Measurements from ENCODE around the gene REEP2.
"Not testable (repeated sequence)": the region's sequence is repeated elsewhere in the genome, so short reads cannot be mapped to it uniquely, and the experiment has no call there.

Gene REEP2

DNA sequence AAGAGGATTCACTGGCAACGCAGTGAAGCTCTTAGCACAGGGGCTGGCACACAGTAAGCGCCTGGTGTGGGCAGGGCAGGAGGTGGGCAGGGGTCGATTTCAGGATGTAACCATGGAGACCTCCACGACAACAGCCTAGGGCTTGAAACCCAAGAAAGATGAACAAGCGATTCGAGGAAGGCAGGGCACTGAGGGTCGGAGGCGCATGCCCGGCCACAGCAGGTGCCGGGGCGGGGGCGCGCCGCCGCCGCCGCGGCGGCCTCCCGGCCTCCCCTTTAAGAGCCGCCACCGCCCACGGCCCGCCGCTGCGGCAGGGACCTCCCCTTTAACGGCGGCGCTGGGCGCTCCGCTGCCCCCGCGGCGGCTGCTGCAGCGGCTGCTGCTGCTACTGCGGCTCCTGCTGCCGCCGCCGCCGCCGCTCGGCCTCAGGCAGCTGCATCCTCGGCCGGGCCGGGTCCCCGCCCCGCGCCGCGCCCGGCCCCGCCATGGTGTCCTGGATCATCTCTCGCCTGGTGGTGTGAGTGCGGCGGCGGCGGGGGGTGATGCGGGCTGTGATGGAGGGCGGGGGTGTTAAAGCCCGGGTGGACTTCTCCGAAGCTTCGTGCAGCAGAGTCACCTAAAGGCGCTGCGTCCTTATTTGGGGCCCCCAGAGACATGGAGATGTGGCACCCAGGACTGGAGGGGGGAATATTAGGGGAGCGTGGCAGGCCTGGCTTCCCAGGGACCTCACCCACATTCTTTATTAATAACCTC lies at the start of gene REEP2:
Gene REEP2, plus strand, starts transcription at position 334 of the 753 bp plus-strand sequence. Its CDS starts 152 bp downstream, at position 486.
- peak; percentile 77 to 84 for DNase-seq

- no peak for DNase-seq
These were observed 49.5 kb upstream of the REEP2 start for GRCh38 chr5:138389332-138389731.

- DNase-seq, result not testable (repeated sequence)
These were observed 48.9 kb upstream of the REEP2 start for GRCh38 chr5:138389911-138390310.

GRCh38 chr5:138391859-138392386 lies 46.9 kb upstream of the REEP2 start:
- DNase-seq, result no peak

DNA sequence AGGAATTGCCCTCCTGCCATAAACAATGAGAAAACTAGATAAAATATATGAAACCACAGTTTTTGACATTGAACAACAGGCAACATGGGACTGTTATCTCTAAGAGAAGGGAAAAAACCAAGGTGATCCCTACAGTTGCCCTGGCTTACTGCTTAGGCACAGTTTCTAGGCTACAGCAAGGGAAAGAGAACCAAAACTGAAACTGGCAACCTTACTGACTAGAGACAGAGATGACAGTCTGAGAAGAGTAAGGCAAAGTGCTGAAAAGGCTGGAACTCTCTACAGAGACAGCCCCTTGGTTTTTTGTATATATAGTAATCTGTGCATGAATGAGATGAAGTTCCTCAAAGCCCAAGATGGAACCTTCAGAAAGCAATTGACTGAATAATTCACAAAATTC lies 36.2 kb upstream of the REEP2 start:
- DNase-seq, result no peak

DNA sequence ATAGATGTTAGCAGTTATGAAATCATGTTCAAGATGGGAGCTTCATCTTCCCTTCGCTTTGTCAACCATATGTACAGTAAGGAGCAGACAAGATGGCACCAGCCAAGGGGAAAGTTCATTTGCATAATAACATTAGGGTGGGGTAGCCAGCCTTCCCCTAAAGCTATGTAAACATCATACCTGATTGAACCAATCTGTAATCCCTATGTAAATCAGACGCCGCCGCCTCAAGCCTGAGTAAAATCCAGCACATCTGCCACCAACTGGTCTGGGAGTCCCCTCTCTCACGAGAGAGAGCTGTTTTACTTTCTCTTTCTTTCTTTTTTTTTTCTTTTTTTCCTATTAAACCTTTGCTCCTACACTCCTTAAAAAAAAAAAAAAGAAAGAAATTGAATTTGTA lies 30.8 kb upstream of the REEP2 start:
- DNase-seq, result peak in 1 of 2 experiments; percentile 20

DNA sequence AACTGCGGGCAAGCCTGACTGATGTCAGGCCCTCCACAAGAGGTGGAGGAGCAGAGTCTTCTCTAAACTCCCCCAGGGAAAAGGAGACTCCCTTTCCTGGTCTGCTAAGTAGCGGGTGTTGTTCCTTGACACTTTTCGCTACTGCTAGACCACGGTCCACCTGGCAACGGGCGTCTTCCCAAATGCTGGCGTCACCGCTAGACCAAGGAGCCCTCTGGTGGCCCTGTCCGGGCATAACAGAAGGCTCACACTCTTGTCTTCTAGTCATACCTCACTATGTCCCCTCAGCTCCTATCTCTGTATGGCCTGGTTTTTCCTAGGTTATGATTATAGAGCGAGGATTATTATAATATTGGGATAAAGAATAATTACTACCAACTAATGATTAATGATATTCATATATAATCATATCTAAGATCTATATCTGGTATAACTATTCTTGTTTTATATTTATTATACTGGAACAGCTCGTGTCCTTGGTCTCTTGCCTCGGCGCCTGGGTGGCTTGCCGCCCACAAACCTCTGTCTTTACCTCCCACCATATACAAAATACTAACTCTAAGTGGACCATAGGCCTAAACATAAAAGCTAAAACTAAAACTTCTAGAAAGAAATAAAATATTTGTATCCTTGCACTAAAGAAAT lies 27.7 kb upstream of the REEP2 start:
- DNase-seq, result peak; percentile 51 to 55

GRCh38 chr5:138418444-138418843 lies 20.4 kb upstream of the REEP2 start:
- DNase-seq, result no peak

GRCh38 chr5:138425079-138425478 lies 13.8 kb upstream of the REEP2 start:
- no peak for DNase-seq

DNA sequence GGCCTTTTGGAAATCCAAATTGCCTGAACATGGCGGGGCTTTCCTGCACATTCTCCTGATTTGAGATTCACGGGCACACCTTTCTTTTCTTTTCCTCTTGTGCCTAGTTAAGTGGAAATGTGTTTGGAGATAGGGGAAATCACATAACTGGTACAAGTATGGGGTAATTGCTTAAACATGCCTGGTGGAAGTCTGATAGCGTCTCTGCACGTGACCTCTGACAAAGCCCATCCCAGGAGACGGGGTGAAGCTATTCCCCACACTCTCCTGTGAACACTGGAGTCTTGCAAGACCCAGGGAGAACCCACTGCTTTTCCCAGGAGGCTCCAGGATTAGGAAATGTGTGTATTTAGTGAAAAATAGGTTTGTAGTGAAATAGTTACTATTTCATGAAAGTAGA lies 2.9 kb upstream of the REEP2 start:
- no peak for DNase-seq

DNA sequence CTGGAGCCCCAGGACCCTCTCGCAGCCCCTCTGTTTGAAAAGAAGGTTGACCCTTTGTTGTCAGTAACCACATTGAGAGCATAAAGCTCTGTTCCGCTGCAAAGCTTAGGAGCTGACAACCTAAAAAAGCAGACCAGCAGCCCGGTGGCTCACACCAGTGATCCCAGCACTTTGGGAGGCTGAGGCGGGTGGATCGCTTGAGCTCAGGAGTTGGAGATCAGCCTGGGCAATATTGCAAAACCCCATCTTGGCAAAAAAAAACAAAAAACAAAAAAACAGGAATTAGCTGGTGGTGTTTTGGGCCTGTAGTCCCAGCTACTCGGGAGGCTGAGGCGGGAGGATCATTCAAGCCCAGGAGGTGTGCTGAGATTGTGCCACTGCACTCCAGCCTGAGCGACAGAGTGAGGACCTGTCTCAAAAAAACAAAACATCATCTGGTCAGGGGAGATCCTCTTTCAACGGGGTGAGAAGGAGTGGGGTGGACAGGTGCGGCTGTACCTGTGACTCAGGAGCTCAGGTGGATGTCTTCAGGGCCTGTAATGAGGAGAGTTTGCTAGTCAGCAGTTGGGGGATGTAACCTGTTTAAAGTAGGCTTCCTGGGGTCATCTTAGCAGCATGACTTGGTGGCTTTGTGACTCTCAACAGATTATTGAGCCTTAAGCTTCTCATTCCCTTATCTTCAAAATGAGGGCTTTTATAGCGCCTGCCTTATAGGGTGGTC lies 694 bp upstream of the REEP2 start:
- DNase-seq, result no peak

DNA sequence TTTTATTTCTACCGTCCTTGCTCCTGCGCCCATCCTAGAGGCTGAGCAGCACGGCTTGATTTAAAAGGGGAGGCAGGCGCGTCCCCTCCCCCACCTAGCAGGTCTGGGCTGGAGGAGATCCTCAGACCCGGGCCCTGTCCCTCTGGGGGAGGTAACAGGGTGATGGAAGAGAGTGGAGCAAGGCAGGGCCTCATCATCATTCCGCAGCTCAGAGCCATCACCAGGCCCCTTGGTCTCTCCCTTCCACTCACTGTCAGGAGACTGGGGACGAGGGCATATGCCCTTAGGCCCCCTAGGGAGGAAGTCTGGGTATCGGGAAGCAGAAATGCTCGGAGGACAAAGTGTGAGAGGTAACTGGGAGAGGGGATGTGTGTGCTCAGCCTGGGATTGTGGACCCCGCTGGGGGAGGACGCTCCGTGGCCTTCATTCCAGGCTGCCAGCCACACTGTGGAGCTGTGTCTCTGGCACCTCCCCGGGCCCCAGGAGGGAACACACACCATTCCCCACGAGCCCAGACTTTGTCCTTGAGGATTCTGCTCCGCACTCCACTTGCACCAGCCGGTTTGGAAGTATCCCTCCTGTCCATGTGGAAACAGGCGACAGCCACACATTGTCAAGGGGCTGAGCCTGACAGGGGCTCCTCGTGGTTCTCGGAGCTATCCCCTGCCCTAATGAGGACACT lies 761 bp downstream of the REEP2 start:
- no peak for DNase-seq

DNA sequence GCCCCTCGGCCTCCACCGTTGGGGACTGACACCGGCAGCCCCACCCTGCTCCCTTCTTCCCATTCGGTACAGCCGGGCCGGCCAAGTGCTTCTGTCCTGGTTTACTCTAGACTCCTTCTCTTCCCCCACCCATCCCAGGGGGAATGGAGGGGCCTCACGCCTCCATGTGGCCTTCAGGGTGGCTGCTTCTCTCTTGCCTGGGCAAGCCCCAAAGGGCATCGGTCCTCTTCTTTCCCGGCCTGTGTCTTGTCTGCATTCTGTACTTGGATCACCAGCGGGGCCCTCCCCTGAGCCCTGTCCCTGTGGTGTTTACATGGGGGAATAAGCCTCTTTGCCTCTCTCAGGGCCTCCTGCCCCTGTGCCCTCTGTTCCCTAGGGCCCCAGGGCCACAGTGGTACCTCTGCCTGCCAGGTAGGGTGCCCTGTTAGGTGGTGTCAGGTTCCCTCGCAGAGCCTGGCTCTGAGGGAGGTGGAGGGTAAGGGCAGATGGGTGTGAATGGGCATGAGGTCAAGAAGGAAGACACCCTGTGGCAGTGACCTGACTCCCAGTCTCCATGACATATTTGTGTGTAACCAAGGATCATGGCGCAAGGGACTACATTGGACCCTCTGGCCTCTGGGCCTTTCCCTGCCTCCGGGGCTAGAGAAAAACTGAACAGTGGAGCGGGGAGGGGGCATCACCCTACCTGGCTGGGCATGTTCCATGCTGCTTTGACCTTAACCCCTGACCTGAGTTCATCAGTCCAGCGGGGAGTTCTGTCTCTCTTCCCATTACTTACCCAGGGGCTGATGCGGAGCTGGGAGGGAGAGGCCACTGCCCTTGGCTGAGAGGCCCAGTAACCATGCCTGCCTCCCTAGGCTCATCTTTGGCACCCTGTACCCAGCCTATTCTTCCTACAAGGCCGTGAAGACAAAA lies 1.6 kb downstream of the REEP2 start:
- DNase-seq, result no peak

GRCh38 chr5:138441221-138441620 lies 2.4 kb downstream of the REEP2 start:
- DNase-seq, result no peak

DNA sequence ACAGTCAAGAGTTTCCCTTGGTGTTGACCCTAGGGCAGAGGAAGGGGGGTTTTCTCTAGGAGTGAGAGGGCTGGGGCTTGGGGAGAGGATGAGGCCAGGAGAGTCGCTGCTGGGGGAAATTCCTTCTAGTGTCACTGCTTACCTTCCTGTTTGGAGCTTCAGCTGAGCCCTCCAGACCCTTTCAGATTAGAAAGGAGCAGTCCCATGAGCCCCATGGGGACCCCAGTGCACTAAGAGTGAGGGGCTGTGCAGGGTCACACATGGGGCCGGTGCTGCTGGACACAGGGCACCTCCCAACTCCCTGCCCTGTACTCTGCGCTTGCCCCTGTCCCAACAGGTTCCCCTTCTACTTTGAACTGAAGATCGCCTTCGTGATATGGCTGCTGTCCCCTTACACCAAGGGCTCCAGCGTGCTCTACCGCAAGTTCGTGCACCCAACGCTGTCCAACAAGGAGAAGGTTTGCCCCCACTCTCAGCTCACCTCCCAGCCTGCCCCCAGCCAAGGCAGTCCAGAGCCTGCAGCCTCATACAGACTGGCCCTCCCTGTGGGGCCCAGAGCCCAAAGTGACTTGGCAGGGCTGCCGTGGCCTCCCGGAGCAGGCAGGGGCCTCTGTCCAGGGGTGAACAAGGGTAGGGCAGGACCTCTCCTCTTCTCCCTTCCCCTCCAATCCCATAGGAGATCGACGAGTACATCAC lies 5.4 kb downstream of the REEP2 start:
- no peak for DNase-seq

GRCh38 chr5:138444774-138445546 lies 6.1 kb downstream of the REEP2 start:
- DNase-seq, result no peak

GRCh38 chr5:138445547-138446271 lies 6.9 kb downstream of the REEP2 start:
- DNase-seq, result no peak

GRCh38 chr5:138448070-138448469 lies 9.2 kb downstream of the REEP2 start:
- DNase-seq, result no peak
